Prostate gland (tissue), 2 donors: ENCODE results near the gene MSH6. TPM values are rescaled to one million over a fixed set of nuclear protein-coding genes. Genes with fewer than 3 reads are reported as not detected.

Experiments used
- DNase-seq: peaks from one replicate; pipeline ENCODE4 v3.0.0-alpha.2; 2019; ENCODE audit warnings: low spot score
- H3K27ac ChIP-seq, 2 donors: fragments of 200-600 bp; sonication (generic); 2 replicates each; pipeline ENCODE4 v1.5.1; 2017 to 2019
- H3K27me3 ChIP-seq: fragments of 200-600 bp; sonication (generic); replicated peaks from 2 replicates; pipeline ENCODE4 v1.5.1; 2019; ENCODE audit not compliant: insufficient read depth
- H3K36me3 ChIP-seq, 2 donors: fragments of 200-600 bp; sonication (generic); 1 replicate in 1 of 2; 2 replicates in 1 of 2; pipeline versions ENCODE4 v1.5.1 to v1.8.1; 2017 to 2019
- H3K4me1 ChIP-seq: fragments of 200-600 bp; sonication (generic); replicated peaks from 2 replicates; pipeline ENCODE4 v1.5.1; 2019
- H3K4me3 ChIP-seq, 2 donors: fragments of 200-600 bp; sonication (generic); 2 replicates each; pipeline ENCODE4 v1.5.1; 2017 to 2019
- H3K9me3 ChIP-seq: fragments of 200-600 bp; sonication (generic); 2 replicates; pipeline ENCODE4 v1.5.1; 2017
- POLR2A ChIP-seq: fragments of 450-650 bp; IDR thresholded peaks from one replicate; pipeline ENCODE4 v1.6.1; 2016; ENCODE audit warnings: antibody characterized with exemption, mild to moderate bottlenecking
- POLR2AphosphoS5 ChIP-seq: sonication (generic); formaldehyde crosslinking; IDR thresholded peaks from one replicate; pipeline ENCODE4 v1.6.1; 2017; ENCODE audit warnings: antibody characterized with exemption
- WGBS: methylation state at CpG from one replicate; pipeline ENCODE4 v1.1.5; 2018; 5-methylcytosine and 5-hydroxymethylcytosine counted together
- intact Hi-C: fragments of 100-400 bp; cut with DNase I; formaldehyde crosslinking; loops from one replicate; pipeline ENCODE4 v1.14.2; 2022
- total RNA-seq, 2 donors: library from RNA; depleted of rRNA; stranded (reverse); fragments of >200 nt; gene quantifications; one replicate each; pipeline ENCODE4 v1.1.0, GENCODE V29; 2016
- TF ChIP-seq, protein P1 (sequence below), 4 experiments: fragments of 200-600 bp in 2 of 4; fragments of 450-650 bp in 2 of 4; sonication (generic) in 2 of 4; IDR thresholded peaks; 1 replicate in 3 of 4; 2 replicates in 1 of 4; pipeline ENCODE4 v1.5.1; 2016 to 2019; ENCODE audit warnings: antibody characterized with exemption in 4 of 4, mild to moderate bottlenecking in 2 of 4, moderate library complexity in 2 of 4

MSH6 gene
- total RNA-seq, 2 donors from 2014 or later, result 51.6 to 71.7 TPM

DNA sequence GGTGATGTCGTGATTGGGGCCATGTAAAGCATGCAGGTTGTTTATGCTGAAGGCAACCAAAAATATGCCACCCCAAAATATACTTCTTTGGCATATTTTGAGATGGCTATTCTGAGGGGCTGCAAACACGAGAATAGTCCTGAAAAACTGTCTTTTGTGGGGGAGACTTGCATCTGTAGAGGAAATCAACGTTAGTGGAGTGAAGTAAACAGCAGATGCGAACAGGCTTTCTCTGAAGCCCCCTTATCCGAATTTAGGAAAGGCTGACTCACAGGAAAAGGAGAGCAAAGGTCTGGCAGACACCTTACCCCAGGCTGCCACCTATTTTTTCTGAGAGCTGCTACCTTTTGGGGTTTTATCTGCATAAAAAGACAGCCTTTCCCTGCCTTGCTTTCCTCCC, 44.6 kb upstream of the MSH6 start:
- intact Hi-C loops, result no loop called here
- Histone ChIP-seq H3K9me3 (no peaks in the 10 kb centered on the region), H3K27ac (no peak overlapping the region), H3K27me3 (no peaks in the 10 kb centered on the region), H3K4me1 (no peaks in the 10 kb centered on the region), H3K4me3 (no peak overlapping the region), H3K36me3 (no peaks in the 10 kb centered on the region)
- DNase-seq, result no peak
- WGBS, result 82% methylated on average over 5 of the region's 5 CpGs
- TF ChIP-seq POLR2AphosphoS5 (no peak), POLR2A (no peak)
- TF ChIP-seq, protein P1, sequence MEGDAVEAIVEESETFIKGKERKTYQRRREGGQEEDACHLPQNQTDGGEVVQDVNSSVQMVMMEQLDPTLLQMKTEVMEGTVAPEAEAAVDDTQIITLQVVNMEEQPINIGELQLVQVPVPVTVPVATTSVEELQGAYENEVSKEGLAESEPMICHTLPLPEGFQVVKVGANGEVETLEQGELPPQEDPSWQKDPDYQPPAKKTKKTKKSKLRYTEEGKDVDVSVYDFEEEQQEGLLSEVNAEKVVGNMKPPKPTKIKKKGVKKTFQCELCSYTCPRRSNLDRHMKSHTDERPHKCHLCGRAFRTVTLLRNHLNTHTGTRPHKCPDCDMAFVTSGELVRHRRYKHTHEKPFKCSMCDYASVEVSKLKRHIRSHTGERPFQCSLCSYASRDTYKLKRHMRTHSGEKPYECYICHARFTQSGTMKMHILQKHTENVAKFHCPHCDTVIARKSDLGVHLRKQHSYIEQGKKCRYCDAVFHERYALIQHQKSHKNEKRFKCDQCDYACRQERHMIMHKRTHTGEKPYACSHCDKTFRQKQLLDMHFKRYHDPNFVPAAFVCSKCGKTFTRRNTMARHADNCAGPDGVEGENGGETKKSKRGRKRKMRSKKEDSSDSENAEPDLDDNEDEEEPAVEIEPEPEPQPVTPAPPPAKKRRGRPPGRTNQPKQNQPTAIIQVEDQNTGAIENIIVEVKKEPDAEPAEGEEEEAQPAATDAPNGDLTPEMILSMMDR (IDR thresholded peaks at IDR 0.05), result no peak

DNA sequence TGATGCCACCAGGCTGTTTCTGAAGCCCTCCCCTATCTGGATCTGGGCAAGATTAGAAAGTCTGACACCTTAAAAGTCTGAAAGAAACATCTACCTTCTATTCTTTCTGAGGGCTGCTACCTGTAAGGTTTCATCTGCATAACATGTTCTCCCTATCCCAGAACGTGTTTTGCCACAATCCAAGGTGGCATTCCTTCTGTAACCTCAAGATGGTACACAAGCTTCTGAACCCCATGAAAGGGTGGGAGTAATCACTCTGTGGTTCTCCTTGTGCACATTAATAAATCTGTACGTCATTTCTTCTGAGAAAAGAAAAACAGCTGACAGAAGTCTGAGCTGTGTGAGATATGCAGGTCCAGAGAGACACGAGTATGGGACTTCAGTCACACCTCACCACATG, 41.8 kb upstream of the MSH6 start:
- no peaks in the 10 kb centered on the region for H3K4me1 ChIP-seq
- H3K9me3 ChIP-seq, result no peaks in the 10 kb centered on the region
- H3K4me3 ChIP-seq, result no peak overlapping the region
- intact Hi-C loops, result no loop called here
- no peak for DNase-seq
- no peak overlapping the region for H3K27ac ChIP-seq
- 66% methylated on average over 3 of the region's 3 CpGs for WGBS
- no peaks in the 10 kb centered on the region for H3K36me3 ChIP-seq
- TF ChIP-seq, protein P1 (IDR thresholded peaks at IDR 0.05), result no peak
- TF ChIP-seq POLR2A (no peak), POLR2AphosphoS5 (no peak)
- H3K27me3 ChIP-seq, result no peaks in the 10 kb centered on the region

DNA sequence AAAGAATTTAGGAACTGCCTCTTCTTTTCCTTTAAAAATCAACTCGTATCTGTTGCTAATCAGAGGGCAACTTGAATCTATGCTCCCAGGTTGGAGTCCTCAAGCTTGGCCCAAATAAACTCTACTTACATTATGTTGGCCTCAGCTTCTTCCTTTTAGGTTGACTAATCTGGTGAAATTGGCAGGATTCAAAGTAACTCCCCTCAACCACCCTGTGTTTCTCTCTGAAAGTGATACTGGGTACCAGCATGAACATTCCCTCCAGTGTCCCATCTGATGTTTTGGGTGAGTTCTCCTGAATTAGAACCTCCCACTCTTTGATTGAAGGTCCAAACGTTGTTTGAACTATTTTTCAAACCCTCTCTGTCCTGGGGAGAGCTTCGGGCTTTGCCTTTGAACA, 41.3 kb upstream of the MSH6 start:
- no peaks in the 10 kb centered on the region for H3K36me3 ChIP-seq
- TF ChIP-seq POLR2AphosphoS5, result no peak
- TF ChIP-seq POLR2A, result no peak
- TF ChIP-seq, protein P1 (IDR thresholded peaks at IDR 0.05), result no peak
- no peak overlapping the region for H3K27ac ChIP-seq
- no peaks in the 10 kb centered on the region for H3K27me3 ChIP-seq
- DNase-seq, result no peak
- intact Hi-C loops, result no loop called here
- H3K4me1 ChIP-seq, result no peaks in the 10 kb centered on the region
- no peaks in the 10 kb centered on the region for H3K9me3 ChIP-seq
- no peak overlapping the region for H3K4me3 ChIP-seq
- 66% methylated on average over 3 of the region's 3 CpGs for WGBS

DNA sequence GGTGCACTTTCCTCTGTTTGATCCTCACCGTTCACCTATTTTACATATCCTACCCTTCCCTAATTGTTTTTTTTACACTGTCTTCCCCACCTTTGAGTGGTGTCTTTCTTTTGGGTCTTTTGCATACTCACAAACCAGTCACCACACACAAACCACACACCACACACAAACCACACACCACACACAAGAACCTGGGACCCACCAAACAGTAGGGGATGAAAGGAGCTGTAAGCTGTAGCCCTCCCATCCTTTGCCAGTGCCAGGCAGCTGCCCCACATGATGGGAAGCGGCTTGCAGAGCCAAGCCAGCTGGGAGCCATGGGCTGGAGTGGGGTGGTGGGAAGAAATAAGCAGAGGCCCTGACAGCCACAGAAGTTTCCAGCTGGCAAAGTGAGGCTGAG, 38.9 kb upstream of the MSH6 start:
- intact Hi-C loops, result no loop called here
- no peaks in the 10 kb centered on the region for H3K9me3 ChIP-seq
- TF ChIP-seq POLR2AphosphoS5 (no peak), POLR2A (no peak)
- TF ChIP-seq, protein P1 (IDR thresholded peaks at IDR 0.05), result no peak
- WGBS, result 69% methylated on average over 2 of the region's 2 CpGs
- H3K4me3 ChIP-seq, result no peak overlapping the region
- DNase-seq, result no peak
- no peaks in the 10 kb centered on the region for H3K36me3 ChIP-seq
- no peaks in the 10 kb centered on the region for H3K4me1 ChIP-seq
- no peak overlapping the region for H3K27ac ChIP-seq
- no peaks in the 10 kb centered on the region for H3K27me3 ChIP-seq

DNA sequence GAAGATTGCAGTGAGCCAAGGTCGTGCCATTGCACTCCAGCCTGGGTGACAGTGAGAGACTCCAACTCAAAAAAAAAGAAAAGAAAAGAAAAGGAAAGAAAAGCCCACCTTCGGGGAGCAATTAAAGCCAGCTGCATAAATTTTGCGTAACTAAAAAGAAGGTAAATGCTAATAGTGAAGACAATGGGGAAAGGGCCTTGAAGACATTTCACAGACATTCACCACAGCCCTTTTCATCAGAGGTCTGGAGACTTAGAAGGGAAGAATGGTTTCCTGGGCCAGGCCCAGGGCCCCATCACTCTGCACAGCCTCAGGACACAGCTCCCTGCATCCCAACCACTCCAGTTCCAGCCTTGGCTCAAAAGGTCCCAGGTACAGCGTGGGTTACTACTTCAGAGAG, 35.1 kb upstream of the MSH6 start:
- H3K27me3 ChIP-seq, result no peaks in the 10 kb centered on the region
- H3K4me3 ChIP-seq, result no peak overlapping the region
- H3K36me3 ChIP-seq, result no peaks in the 10 kb centered on the region
- no peak for DNase-seq
- no peak overlapping the region for H3K27ac ChIP-seq
- H3K4me1 ChIP-seq, result no peaks in the 10 kb centered on the region
- no peak for TF ChIP-seq POLR2A
- intact Hi-C loops, result no loop called here
- H3K9me3 ChIP-seq, result no peaks in the 10 kb centered on the region
- 93% methylated on average over 4 of the region's 4 CpGs for WGBS
